LNCAP (cell line): ENCODE measurements around the gene SOX18.

Experiments
- TF ChIP-seq, protein P1 (sequence below): fragments of 450-650 bp; IDR thresholded peaks from 2 replicates; pipeline ENCODE4 v1.5.1; 2017; ENCODE audit warnings: mild to moderate bottlenecking

Gene SOX18

DNA sequence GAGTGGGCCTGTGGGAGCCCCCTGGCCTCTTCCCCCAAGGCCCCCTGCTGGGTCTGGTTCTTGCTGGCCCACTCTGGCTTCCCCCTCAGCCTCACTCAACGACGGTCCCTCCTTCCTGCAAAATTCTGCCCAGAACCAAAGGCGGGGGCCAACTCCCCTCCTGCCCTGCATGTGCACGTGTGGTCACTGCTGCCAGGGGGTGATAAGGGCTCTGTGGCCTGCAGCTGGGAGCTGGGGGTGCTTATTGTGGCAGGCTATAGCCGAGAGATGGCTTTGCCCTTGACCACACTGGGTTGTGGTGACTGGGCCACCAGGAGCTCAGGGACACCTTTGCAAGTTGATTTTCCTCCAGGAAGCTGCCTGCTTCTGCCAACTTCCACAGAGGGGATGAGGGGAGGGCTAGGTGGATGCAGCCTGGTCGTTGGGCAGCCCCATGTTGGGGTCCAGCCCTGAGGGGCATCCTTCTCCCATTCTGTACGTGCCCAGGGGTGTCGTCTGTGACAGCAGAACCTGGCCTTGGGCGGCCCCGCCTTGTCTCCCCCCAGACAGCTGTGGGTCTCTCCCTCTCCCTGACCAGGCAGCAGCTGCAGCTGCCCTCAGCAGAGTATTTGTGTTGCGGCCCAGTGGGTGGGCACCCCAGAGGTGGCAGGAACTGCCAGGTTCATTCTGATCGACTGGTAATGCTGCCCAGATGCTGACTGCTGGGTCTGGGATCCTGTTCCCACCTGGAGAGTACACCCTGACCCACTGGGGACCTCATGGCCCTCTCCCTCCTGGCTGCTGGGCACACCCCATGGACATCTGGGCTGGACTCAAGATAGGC, 19.2 kb upstream of the SOX18 start:
- TF ChIP-seq, protein P1, sequence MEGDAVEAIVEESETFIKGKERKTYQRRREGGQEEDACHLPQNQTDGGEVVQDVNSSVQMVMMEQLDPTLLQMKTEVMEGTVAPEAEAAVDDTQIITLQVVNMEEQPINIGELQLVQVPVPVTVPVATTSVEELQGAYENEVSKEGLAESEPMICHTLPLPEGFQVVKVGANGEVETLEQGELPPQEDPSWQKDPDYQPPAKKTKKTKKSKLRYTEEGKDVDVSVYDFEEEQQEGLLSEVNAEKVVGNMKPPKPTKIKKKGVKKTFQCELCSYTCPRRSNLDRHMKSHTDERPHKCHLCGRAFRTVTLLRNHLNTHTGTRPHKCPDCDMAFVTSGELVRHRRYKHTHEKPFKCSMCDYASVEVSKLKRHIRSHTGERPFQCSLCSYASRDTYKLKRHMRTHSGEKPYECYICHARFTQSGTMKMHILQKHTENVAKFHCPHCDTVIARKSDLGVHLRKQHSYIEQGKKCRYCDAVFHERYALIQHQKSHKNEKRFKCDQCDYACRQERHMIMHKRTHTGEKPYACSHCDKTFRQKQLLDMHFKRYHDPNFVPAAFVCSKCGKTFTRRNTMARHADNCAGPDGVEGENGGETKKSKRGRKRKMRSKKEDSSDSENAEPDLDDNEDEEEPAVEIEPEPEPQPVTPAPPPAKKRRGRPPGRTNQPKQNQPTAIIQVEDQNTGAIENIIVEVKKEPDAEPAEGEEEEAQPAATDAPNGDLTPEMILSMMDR = no peak

DNA sequence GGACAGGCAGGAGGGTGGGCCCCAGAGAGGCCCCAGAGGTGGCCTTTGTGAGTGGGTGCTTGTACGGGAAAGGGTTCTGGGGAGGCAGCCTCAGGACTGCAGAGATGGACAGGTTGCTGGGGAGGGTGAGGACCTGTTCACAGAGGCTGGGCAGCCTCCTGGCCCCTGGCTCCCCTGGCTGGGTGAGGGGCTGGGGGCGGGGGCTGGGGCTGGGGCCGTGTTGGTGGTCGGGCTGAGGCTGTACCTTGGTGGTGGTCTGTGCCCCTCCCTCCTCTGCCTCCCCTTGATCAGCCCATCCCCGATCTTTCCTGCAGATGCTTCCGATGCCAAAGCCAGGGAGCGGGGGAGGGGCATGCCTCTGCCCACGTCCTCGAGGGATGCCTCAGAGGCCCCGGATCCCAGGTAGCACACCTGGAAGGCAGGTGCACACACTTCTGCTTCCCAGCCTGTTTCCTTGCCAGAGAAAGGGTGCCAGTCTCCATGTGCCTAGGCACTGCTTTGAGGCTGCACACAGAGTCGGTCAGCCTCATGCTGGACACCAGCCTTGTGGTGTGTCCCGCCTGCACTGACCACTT, 18.4 kb upstream of the SOX18 start:
- TF ChIP-seq, protein P1 = no peak

DNA sequence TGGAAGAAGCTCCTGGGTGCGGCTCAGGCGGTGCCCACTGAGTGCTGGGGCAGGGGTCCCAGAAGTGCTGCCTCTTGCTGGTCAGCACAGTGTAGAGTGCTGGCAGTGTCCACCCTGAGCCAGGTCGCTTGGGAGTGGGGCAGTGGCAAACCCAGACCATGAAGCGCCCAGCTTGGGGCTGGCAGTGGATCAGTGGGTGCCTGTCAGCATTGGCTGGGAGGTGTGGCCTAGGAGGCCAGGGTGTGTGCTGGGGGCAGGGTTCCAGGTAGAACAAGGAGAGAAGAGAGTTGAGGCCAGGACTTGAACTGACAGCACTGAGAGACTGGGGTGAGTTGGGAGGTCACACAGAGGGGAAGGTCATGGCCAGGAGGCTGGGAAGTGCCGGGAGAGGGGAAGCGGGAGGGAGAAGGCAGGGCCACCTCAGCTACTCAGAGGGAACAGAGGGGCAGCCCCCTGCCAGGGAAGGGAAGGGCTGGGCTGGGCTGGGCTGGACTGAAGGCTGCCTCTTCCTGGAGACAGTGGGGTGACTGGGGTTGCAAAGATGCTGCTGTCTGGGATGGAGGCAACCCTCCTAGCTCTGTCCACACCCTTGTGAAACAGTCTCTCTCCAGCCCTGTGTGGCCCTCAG, 17.7 kb upstream of the SOX18 start:
- TF ChIP-seq, protein P1 = no peak

DNA sequence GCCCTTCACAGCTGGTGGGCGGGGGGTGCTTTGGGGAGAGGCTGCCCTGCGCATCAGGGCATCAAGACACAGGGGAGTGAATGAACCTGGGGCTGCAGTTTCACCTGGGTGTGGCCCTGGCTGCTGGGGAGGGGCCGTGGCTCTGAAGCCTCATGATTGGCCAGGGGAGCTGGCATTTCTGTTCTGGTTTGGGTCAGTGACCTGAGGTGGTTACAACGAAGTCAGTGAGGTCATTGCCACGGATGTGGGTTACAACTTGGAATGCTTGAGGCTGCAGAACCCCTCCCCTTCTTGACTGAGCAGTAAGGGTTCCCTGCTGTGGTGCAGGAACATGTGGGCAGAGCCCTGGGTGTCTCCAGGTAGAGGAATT, 16.5 kb upstream of the SOX18 start:
- TF ChIP-seq, protein P1 = no peak

DNA sequence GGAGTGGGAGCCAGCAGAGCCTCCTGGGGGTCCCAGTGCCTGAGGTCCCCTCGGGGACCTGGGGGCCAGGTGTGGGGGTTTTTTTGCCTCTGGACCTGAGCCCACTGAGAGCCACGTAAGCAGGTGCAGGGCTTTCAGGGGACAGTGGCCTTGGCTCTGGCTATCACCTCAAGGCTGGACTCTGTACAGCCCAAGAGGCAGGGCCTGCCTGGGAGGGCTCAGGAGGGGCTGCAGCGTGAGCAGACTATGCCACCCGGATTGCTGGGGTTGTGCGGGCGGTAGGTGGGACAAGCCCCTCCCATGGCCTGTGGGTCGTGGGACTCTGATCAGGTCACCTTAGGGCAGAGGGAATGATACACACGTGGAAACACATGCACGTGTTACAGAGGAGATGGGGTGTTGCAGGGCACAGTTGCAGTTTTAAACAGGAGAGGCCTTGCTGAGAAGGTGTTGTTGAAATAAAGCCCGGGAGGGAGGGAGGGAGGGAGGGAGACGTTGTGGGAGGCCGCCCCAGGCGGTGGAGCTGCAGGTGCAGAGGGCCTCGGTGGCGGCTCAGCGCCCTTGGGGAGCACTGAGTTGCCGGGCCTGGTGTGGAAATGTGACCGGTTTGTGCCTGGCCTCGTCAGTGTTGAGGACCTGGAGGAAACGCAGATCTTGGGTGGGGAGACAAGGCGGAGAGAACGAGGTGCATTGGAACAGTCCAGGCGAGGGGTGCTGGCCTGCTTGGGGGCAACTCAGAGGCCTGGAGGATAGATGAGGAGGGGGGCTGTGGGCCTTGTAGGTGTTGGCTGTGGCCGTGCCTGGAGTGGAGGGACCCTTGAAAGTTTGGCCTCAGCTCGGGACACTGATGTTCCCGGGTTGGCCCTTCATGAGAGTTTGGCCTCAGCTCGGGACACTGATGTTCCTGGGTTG, 15.9 kb upstream of the SOX18 start:
- TF ChIP-seq, protein P1 = no peak

DNA sequence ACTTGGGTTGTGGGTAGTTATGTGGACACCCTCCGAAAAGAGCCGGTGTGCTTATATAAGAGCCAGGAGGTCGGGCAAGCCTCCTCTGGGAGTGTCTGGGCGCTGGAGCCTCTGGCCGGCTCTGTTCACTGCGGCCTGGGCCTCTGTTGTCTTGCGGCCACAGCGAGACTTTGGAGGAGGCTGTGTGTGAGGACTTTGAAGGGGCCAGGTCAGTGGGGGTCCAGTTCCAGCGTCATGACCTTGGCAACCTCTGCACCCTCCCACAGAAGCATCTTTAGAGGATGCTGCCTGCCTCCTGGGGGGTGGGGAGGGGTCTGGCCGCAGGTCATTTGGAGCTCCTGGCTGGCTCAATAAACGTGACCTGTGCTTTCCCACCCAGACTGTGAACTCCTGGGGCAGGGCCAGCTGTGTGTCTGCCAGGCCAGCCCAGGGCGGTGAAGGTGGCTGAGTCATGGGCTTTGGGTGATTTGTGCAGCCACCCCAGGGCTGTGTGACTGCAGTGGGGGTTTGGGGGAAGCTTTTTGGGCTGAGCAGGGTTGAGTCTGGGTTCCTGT, 14.8 kb upstream of the SOX18 start:
- TF ChIP-seq, protein P1 = no peak
